HepG2 (cell line): Measurements from ENCODE around the gene FAM156B. TPM values are rescaled to one million over a fixed set of nuclear protein-coding genes. Genes with fewer than 3 reads are reported as not detected.
A peak's percentile ranks its signal among the peaks of the same experiment; 100 is the strongest.

Experiments
- ATAC-seq: fragments of 200-7000 bp; cut with Tn5 transposase; 3 replicates; pipeline ENCODE4 v1.9.1; 2020; ENCODE audit warnings: mild to moderate bottlenecking, moderate library complexity
- BruUV-seq: library from RNA; stranded (reverse); fragments of 400-500 nt; replicated peaks from 2 replicates; lab custom pipeline; 2021; lab: Mats Ljungman, UMichigan
- CTCF ChIA-PET: fragments of 300-600 bp; formaldehyde crosslinking; extraction: SDS; loops from one replicate; lab custom pipeline; 2021; ENCODE audit warnings: low total read pairs, inconsistent platforms, low intra/inter-chr PET ratio; lab: Yijun Ruan, JAX
- POLR2A ChIA-PET: fragments of 350-600 bp; sonication (Branson Sonifier 250); formaldehyde crosslinking; loops from one replicate; lab custom pipeline; 2020; ENCODE audit warnings: antibody characterized with exemption, inconsistent platforms; lab: Yijun Ruan, JAX
- DNase-seq: peaks from one replicate; pipeline ENCODE4 v3.0.0-alpha.2; 2015; ENCODE audit warnings: low spot score
- FAIRE-seq: peaks from 3 replicates; lab custom pipeline; 2011; peaks lifted over from hg19 to GRCh38; lab: Jason Lieb, UNC
- H2AFZ ChIP-seq: one replicate; pipeline ENCODE4 v1.6.1; 2011; ENCODE audit warnings: low read length, inconsistent platforms
- H3K27ac ChIP-seq: fragments of 300-600 bp; 3 replicates; pipeline ENCODE4 v1.8.0; 2011; ENCODE audit warnings: mixed run types, mild to moderate bottlenecking, mixed read lengths, low read length, inconsistent platforms; ENCODE audit not compliant: insufficient read depth; ENCODE audit errors: extremely low read length
- H3K27me3 ChIP-seq, 2 experiments: fragments of 200-600 bp in 1 of 2; 2 replicates in 1 of 2; 3 replicates in 1 of 2; pipeline versions ENCODE4 v1.6.0 to v1.8.0; 2011; ENCODE audit warnings: low read length in 2 of 2, mild to moderate bottlenecking in 2 of 2, moderate library complexity in 2 of 2, inconsistent platforms in 1 of 2; ENCODE audit not compliant: insufficient read depth in 2 of 2, control insufficient read depth in 1 of 2
- H3K36me3 ChIP-seq, 2 experiments: fragments of 200-600 bp in 1 of 2; replicated peaks in 1 of 2; 2 replicates in 1 of 2; 3 replicates in 1 of 2; pipeline versions ENCODE4 v1.5.1 to v1.8.0; 2011; ENCODE audit warnings: low read length in 2 of 2, inconsistent platforms in 1 of 2; ENCODE audit not compliant: insufficient read depth in 2 of 2, control insufficient read depth in 1 of 2
- H3K4me1 ChIP-seq: 2 replicates; pipeline ENCODE4 v1.5.1; 2012; ENCODE audit warnings: low read length, inconsistent platforms; ENCODE audit not compliant: insufficient read depth
- H3K4me2 ChIP-seq: 2 replicates; pipeline ENCODE4 v1.6.0; 2011; ENCODE audit warnings: low read depth, low read length, inconsistent platforms
- H3K4me3 ChIP-seq, 3 experiments: fragments of 200-600 bp in 1 of 3; sonication (generic), shearing (Covaris generic) in 1 of 3; replicated peaks in 1 of 3; 2 replicates each; pipeline ENCODE4 v1.5.1; 2011 to 2016; ENCODE audit warnings: low read length in 3 of 3, inconsistent platforms in 2 of 3, low read depth in 2 of 3, mild to moderate bottlenecking in 2 of 3, control low read depth in 1 of 3, mixed read lengths in 1 of 3; ENCODE audit not compliant: insufficient read depth in 1 of 3
- H3K79me2 ChIP-seq: one replicate; pipeline ENCODE4 v1.6.1; 2011; ENCODE audit warnings: low read length, inconsistent platforms; ENCODE audit not compliant: insufficient read depth
- H3K9ac ChIP-seq: 2 replicates; pipeline ENCODE4 v1.6.0; 2011; ENCODE audit warnings: mild to moderate bottlenecking, low read depth, low read length, inconsistent platforms; ENCODE audit not compliant: insufficient read depth
- H3K9me3 ChIP-seq: 2 replicates; pipeline ENCODE4 v1.5.1; 2012; ENCODE audit warnings: mild to moderate bottlenecking, low read length
- H4K20me1 ChIP-seq: 2 replicates; pipeline ENCODE4 v1.6.0; 2011; ENCODE audit warnings: inconsistent platforms, mild to moderate bottlenecking, low read length, moderate library complexity; ENCODE audit not compliant: insufficient read depth
- PAXIP1 ChIP-seq: sonication (generic); formaldehyde crosslinking; conservative IDR thresholded peaks from 2 replicates; pipeline ENCODE4 v1.4.0; 2020; ENCODE audit warnings: mild to moderate bottlenecking, missing genetic modification reagents, moderate library complexity
- RXRA ChIP-seq: sonication (generic); formaldehyde crosslinking; IDR thresholded peaks from 2 replicates; pipeline ENCODE4 v1.5.1; 2020; ENCODE audit warnings: missing genetic modification reagents
- ZMYM4 ChIP-seq: sonication (generic); formaldehyde crosslinking; IDR thresholded peaks from 2 replicates; pipeline ENCODE4 v1.8.1; 2023; ENCODE audit warnings: mild to moderate bottlenecking, missing genetic modification reagents
- ZNF34 ChIP-seq: sonication (generic); formaldehyde crosslinking; IDR thresholded peaks from 2 replicates; pipeline ENCODE4 v1.4.0; 2020; ENCODE audit warnings: mild to moderate bottlenecking, missing genetic modification reagents, borderline replicate concordance
- ZNF891 ChIP-seq: sonication (generic); formaldehyde crosslinking; IDR thresholded peaks from 2 replicates; pipeline ENCODE4 v1.5.0; 2020; ENCODE audit warnings: mild to moderate bottlenecking, missing genetic modification reagents
- WGBS: methylation state at CpG from one replicate; pipeline ENCODE4 v1.1.6; 2017; ENCODE audit warnings: low lambda C conversion rate; 5-methylcytosine and 5-hydroxymethylcytosine counted together
- in situ Hi-C: cut with HindIII; loops from 2 replicates; pipeline ENCODE4 v1.10.0; 2017; ENCODE audit warnings: low pct_unique_long_range_greater_than_20kb; ENCODE audit not compliant: extremely low pct_ligation_motif_present
- intact Hi-C: fragments of 100-400 bp; cut with micrococcal nuclease; formaldehyde crosslinking; loops from one replicate; pipeline ENCODE4 v1.10.0; 2022; ENCODE audit not compliant: unreplicated experiment
- polyA plus RNA-seq, 8 experiments: library from polyadenylated mRNA; depleted of rRNA in 3 of 8; stranded (reverse) in 7 of 8; unstranded in 1 of 8; fragments of >200 nt; fragmentation: Illumina TruSeq in 4 of 8; extraction: Trizol in 4 of 8; gene quantifications; 2 replicates each; pipeline versions ENCODE4 v1.2.1 to v1.2.3, GENCODE V29; 2011 to 2016; ENCODE audit warnings: low read depth in 4 of 8, missing spikeins in 1 of 8, mixed read lengths in 1 of 8; ENCODE audit not compliant: insufficient read depth in 1 of 8
- total RNA-seq, 5 experiments: library from RNA; depleted of rRNA; stranded (reverse); fragments of >200 nt; fragmentation: Illumina TruSeq; extraction: Trizol; gene quantifications; 2 replicates each; pipeline ENCODE4 v1.2.3, GENCODE V29; 2016; ENCODE audit warnings: low read depth in 1 of 5
- TF ChIP-seq, protein P1 (sequence below): sonication (generic); formaldehyde crosslinking; IDR thresholded peaks from 2 replicates; pipeline ENCODE4 v1.4.0; 2020; ENCODE audit warnings: mild to moderate bottlenecking, missing genetic modification reagents

Gene FAM156B
- total and polyA plus RNA-seq, 2 of the 13 experiments (the other 11 are each of a cell fraction or from before 2014, with no cell fraction given), result 7.8 to 82.1 TPM

GRCh38 chrX:52865343-52865998, 31.7 kb upstream of the FAM156B start:
- no peaks in the 10 kb centered on the region for H4K20me1 ChIP-seq
- no peaks in the 10 kb centered on the region for H3K9me3 ChIP-seq
- FAIRE-seq (no peak), DNase-seq (no peak), ATAC-seq (no peak)
- ChIA-PET POLR2A (no interaction called here), CTCF (no interaction called here)
- no peaks in the 10 kb centered on the region for H3K4me1 ChIP-seq
- H3K36me3 ChIP-seq, result no peaks in the 10 kb centered on the region
- H3K9ac ChIP-seq, result no peak overlapping the region
- no TSS peak for BruUV-seq
- in situ Hi-C loops, result no loop called here
- intact Hi-C loops, result no loop called here
- no peak overlapping the region for H2AFZ ChIP-seq
- no peak overlapping the region for H3K4me2 ChIP-seq
- no peaks in the 10 kb centered on the region for H3K27me3 ChIP-seq
- H3K79me2 ChIP-seq, result no peaks in the 10 kb centered on the region
- H3K27ac ChIP-seq, result no peak overlapping the region
- no peak for TF ChIP-seq RXRA (CRISPR knock-in tag)
- TF ChIP-seq ZMYM4 (CRISPR knock-in tag), result no peak
- no peak for TF ChIP-seq ZNF891 (CRISPR knock-in tag)
- no peak for TF ChIP-seq ZNF34
- 0 out of 2 replicates have a peak, but pooled peaks have one; percentile 17 for TF ChIP-seq PAXIP1 (CRISPR knock-in tag)
- TF ChIP-seq, protein P1, sequence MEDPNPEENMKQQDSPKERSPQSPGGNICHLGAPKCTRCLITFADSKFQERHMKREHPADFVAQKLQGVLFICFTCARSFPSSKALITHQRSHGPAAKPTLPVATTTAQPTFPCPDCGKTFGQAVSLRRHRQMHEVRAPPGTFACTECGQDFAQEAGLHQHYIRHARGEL (CRISPR knock-in tag), result no peak
- TF ChIP-seq, all 625 proteins: peak for 1
- WGBS, result 0% methylated on average over 6 of the region's 6 CpGs
- no peak overlapping the region for H3K4me3 ChIP-seq
